Measurements from ENCODE around the gene SGK1.

- TF ChIP-seq POLR2A (IDR thresholded peaks at IDR 0.05; ENCODE audit: low read depth, low read length) = no peak
- TF ChIP-seq TAF1 (IDR thresholded peaks at IDR 0.05; ENCODE audit: low read depth, low read length) = no peak
Measured at GRCh38 chr6:134309983-134310605, 7.8 kb downstream of the SGK1 start.
